GM19035 (cell line): ENCODE data around the gene TNFAIP3.

Source experiments
- ATAC-seq: cut with Tn5 transposase; IDR thresholded peaks from one replicate; pipeline ENCODE4 v1.9.1; 2021; ENCODE audit not compliant: unreplicated experiment

TNFAIP3 gene

GRCh38 chr6:137863091-137863797 lies 3.8 kb upstream of the TNFAIP3 start:
- ATAC-seq = no peak

DNA sequence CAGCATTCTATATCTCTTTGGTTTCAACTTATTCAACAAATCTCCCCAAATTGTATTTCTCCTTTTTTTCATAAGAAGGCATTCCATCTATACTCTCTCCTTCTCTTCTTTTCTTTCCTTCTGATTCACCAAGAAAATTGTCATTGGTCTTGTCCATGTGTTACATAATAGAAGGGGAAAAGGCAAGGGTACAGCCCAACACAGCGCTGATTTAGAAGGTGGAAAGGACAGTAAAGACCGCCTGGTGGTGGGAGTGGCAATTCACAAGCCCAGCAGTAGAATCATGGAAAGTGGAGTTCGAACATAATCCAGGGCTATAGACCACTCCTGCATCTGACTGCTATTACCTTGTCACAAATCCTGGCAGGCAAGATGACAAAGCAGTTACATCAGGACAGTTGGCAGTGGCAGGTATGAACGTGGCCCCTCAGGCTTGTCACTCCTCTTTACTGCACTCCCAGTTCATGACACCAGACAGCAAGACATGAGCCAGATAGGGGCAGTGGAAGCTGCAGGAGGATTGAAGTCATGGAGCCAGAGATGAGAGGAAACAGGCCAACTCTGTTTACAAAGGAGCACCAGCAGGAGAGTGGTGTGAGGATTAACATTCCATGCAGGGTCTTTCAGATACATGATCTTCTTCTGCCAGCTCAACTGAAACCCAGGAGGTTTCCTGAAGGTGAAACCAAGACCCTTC lies 2.1 kb upstream of the TNFAIP3 start:
- no peak for ATAC-seq

DNA sequence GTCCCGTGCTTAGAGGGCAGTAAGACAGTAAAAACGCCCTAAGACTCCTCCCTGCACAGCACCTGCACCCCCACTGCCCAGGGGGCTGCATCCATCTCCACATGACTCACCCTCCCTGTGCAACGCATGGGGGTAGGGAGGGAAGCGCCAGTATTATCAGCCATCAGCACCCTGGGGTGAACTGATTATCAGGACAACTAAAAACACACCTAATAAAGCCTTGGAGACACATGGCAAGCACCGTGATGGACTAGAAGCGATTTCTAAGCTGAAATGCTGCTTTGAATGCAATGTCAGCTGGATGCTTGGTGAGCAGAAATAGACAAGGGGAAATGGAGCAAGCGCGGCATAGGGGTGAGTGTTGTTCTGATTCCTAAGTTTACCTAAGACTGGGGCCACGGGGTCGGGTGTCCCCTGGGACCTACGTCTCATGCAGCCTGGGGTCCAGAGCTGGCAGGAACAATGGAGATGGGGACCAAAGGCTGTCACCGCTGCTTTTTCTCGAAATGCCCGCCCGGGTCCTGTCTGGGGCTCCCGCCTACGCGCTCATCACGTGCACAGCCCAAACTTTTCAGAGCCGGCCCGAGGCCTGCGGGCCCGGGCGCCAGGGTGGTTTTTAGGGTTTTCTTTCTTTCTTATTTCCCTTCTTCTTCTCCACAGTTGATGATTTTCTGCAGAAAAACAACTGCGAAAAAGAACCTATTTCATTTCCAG lies 702 bp upstream of the TNFAIP3 start:
- ATAC-seq = peak; percentile 34

DNA sequence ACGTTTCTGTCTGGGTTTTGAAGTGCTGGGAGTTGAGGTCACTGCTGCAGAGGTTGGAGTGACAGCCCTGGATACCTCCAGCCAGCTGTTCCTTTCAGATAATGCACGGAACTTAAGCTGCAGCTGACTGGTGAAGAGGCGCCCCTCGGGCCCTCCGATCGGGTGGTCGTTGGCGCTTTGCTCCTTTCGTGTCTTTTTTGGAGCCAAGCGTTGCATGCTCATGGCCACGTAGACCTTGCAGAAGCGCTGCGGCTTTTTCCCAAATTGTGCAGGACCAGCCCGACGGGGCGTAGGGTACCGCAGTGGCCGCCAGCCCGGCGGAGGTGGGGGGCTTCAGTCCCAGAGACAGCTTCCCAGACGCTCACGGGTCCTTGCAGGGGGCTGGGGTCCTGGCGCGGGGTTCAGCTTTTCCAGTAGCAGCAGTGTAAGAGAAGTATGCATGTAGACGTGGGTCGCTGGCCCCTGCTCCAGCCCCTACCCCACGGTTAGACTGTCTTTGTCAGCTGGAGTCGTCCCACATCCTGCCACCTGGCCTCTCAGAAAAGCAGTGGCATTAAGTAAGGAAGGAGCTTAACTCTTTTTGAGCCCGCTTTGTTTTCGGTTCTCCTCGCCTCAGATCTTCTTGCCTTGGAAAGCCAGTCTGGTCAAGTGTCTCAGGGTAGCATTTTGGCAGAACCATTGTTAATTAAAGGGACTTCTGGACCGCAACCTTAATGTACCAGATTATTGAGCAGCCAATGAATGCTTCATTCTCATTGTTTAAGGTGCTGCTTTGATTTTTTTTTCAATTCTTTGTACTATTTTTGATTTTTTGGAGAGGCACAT lies 838 bp downstream of the TNFAIP3 start:
- ATAC-seq = peak; percentile 6

- ATAC-seq = no peak
Measured at GRCh38 chr6:137868721-137869548, 1.9 kb downstream of the TNFAIP3 start.

- no peak for ATAC-seq
Measured at GRCh38 chr6:137869549-137870307, 2.7 kb downstream of the TNFAIP3 start.

DNA sequence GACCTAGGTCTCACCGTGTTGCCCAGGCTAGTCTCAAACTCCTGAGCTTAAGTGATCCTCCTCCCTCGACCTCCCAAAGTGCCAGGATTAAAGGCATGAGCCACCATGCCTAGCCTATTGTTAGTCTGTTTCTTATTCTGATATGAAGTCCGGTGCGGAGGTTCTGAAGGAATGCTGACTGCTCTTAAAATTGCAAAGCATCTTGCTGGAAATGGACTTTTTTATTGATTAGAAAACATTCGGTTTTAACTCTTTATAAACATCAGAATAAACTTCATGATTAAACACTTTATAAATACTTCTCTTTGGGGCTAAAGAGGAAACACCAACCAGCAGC lies 3.2 kb downstream of the TNFAIP3 start:
- no peak for ATAC-seq

DNA sequence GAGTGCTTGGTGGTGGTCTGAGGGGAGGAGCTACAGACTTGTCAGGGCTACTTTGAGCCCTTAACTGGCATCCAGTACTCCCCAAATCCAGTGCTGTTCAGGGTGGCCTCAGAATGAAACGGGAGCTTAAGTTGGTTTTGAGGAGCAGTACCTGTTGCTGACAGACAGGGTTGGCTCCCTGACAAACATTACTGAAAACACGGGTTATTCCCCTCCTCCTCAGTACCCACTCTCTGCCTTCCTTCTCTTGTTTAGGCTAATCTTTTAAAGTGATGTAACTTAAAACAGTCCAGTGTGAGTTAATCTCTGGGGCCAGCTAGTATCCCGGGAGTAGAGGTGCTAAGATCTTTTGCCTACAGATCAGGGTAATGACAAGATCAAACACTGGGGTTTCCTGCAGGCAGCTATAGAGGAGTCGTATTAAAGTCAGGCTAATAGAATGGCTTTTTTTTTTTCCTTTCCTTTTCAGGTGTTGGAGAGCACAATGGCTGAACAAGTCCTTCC lies 3.7 kb downstream of the TNFAIP3 start:
- no peak for ATAC-seq

GRCh38 chr6:137871291-137871690 lies 4.2 kb downstream of the TNFAIP3 start:
- no peak for ATAC-seq

- ATAC-seq = no peak
Measured at GRCh38 chr6:137871831-137872454, 4.9 kb downstream of the TNFAIP3 start.

DNA sequence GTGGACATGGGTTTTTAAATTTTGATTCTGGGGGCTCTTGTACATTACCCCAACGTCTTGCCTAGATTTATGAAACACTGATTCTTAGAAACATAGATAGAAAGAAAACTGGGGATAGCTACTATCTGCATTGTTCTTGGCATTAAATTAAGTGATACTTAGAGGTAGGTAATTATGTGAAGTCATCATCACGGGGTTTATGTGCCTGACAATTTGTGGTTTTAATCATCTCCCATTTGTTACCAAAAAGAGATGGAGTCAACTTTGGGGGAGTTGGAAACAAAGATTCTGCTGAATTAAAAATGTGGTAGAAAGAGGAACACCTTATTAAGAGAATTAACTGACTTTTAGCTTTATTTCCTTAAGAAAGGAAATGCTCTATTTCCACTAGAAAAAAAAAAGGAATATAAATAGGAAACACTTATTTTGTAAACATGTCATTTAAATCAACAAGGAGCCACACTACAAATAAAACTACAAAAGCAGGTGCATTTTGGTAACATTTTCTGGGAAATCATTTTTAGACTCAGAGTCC lies 5.6 kb downstream of the TNFAIP3 start:
- ATAC-seq = no peak

GRCh38 chr6:137873273-137873762 lies 6.3 kb downstream of the TNFAIP3 start:
- ATAC-seq = peak; percentile 46

DNA sequence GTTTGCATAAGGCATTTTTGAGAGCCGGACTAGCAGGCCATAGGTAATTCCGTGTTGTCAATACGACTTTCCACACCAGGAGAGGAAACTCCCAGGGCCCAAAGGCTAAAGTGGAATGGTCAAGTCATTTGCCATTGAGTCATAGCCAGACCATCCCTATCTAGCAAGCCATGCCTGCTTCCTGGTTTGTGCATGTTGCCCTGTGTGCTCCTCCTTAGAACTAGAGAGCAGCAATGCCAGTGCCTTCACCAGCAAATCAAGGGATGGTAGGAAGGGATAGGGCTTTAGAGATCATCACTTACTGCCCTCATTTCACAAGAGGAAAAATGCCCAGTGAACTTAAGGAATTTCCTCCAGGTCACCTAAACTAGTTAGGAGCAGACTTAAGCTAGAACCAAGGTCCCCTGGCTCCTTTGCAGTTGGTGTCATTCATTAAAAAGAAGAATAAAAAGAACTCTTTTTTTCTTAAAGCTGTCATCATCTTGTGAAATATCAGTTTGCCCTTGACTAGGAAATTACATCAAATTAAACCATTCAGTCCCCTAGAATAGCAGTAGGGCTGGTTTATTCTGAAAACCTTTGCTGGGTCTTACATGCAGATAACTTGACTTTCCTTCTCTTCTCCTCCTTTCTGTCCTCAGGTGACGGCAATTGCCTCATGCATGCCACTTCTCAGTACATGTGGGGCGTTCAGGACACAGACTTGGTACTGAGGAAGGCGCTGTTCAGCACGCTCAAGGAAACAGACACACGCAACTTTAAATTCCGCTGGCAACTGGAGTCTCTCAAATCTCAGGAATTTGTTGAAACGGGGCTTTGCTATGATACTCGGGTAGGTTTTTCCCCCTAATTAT lies 7.4 kb downstream of the TNFAIP3 start:
- no peak for ATAC-seq

DNA sequence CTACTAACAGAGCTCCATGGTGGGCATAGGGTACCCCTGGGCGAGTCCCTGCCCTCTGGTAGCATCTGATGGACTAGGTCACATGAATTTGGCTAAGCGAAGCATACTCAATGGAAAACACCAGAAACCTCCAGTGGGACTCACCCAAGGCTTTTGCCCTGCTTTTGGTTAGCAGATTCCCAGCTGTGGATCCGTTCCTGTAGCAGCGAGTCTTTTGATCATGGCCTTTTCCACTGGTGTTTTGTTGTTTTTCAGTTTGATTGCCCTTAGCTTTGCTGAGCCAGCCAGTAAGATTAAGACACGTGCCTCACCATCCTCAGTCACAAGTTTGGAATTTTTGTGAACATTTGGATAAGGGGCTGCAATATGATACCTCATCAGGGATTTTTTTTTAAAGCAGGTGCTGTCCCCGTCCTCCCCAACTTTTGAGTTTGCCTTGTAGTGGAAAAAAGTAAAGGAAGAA lies 8.0 kb downstream of the TNFAIP3 start:
- no peak for ATAC-seq

GRCh38 chr6:137875606-137876005 lies 8.5 kb downstream of the TNFAIP3 start:
- ATAC-seq = no peak

GRCh38 chr6:137876547-137876946 lies 9.5 kb downstream of the TNFAIP3 start:
- no peak for ATAC-seq

- no peak for ATAC-seq
Measured at GRCh38 chr6:137877113-137877512, 10.1 kb downstream of the TNFAIP3 start.

GRCh38 chr6:137877606-137878005 lies 10.5 kb downstream of the TNFAIP3 start:
- ATAC-seq = no peak
